Colon (tissue), 2 donors: Measurements from ENCODE around the gene LRMDA.

ENCODE experiments used
- FAIRE-seq: peaks from 2 replicates; lab custom pipeline; 2012; peaks lifted over from hg19 to GRCh38; lab: Jason Lieb, UNC
- donor health status: control.
- donor health status: control.

Gene LRMDA

GRCh38 chr10:76305930-76306615, 874.6 kb downstream of the LRMDA start:
- FAIRE-seq: no peak

DNA sequence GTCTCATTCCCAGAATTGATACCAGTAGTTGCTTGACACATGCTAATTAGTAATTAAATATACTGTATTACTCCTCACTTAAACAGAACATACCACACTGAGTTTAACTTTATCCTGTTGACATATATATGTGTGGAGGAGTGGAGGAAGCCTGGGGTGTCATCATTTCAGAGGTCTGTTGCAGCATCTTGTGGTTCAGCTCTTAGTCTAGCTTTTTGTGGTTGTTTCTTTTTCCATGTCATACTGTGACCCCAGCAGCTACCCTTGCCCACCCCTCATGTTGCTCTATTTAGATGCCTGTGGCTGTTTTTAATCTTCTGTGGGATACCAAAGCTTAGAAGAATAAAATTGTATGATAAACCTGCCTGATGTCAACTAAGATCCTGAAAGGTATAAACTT, 875.4 kb downstream of the LRMDA start:
- no peak for FAIRE-seq

- no peak for FAIRE-seq
These were observed 877.6 kb downstream of the LRMDA start for GRCh38 chr10:76309070-76309469.

DNA sequence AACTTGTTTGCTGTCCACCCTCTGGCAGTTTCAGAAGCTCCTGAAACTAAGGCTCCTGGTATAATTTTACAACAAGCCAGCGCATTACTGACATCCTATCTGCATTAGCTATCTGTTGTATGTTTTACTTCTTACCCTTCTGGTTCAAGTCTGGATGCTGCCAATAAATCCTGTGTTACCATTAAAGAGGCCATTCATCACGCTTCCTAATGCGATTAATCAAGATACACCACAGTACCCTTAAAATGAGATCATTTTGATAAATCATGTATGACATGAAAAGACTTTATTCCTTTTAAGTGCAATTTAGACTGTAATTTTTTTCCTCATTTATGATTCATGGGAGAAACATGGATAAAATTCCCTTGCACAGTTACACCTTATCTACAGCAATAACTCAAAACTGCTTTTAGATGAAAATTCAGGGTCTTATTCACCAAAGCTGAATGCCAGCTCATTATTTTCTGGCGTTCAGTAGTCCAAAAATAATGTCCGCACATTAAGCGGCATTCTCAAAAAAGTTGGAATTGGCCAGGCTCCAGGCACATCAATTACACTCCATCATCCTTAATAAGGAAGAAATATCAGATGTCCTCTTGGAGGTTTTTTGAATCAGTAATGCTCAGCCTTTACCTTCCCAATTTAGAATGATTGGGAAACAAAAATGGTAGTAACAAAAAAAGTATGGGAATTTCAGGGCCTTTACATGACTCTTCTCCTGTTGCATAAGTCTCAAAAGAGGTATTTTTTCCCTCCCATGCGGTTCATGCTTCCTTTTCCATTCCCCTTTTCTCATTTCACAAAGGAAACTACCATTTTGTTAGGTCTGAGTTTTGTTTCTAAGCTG, 878.5 kb downstream of the LRMDA start:
- FAIRE-seq: no peak

DNA sequence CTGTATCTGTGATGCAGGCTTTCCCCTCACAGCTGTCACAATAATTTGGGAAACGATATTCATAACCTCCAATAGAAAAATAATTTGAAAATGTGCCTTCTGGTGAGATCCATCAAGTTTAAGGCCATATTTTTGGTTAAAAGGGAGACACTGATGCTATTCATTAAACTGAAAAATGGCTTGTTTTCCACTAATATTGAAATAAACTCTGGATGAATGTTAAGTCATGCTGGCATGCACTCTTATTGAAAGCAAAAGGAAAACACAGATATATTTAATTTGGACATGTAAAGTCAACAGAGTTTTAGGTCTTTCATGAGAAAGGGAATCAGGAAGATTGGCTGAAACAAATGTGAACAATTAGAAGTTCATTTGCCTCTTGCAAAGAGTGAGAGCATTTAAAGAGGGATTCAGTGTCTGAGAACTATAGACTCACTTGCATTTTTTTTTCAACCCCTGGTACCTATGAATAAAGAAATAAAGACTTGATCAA, 879.2 kb downstream of the LRMDA start:
- FAIRE-seq: no peak

DNA sequence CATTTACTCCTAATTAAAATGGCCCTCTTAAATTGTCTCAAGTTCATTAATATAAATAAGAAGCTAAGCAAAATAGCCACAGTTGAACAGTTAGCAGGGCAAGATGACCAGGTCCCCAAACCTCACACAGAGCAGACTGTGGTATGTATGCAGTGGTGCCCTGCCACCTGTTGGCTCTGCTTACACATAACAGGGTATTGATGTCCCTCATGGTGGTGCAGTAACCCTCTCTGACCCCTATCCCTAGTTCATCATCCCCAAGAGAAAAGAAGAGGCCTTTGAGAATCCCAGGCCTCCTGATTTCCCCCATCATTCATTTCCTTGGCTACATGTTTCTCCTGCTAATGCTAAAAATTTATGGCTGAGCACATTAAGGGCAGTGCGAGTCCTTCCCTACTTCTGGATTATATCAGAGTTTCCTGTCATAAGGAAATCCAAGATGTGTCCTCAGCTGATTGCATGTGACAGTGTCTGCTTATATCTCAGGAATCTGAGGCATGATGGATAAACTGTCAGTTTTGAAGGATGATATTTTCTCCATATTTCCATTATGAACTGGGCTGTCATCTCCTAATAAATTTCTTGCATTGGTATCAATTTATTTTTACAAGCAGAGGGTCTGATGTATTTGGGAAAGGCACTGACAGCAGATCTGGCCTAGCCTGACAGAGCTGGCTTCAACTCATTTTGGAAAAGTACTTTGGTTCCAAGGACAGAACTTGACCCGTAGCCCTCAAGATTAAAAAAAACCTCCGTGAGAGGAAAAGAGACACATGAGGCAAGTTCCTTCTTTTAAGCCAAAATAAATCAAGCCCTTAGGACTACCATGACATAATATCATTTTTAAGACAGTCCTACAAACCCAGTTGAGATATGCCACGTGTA, 880.6 kb downstream of the LRMDA start:
- FAIRE-seq: no peak

DNA sequence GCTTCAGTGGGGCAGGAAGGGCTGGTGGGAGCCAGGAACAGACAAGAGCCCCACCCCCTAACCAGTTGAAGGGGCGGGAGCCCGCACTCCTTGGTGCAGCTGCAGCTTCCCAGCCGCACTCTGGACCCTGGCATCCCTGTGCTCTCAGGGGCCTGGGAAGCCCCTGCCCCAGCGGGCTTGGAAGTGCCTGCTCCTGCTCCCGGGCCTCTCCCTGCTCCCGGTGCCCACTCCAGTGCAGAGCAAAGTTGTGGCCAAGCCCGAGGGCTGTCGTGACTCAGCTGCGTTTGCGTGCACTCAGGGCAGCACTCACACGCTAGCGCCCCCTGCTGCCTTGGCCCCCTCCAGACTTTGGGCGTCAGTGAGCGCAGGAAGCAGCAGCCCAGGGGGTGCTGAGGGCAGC, 883.8 kb downstream of the LRMDA start:
- no peak for FAIRE-seq

- no peak for FAIRE-seq
These were observed 884.8 kb downstream of the LRMDA start for GRCh38 chr10:76316234-76316633.

- no peak for FAIRE-seq
These were observed 885.7 kb downstream of the LRMDA start for GRCh38 chr10:76317078-76317477.

DNA sequence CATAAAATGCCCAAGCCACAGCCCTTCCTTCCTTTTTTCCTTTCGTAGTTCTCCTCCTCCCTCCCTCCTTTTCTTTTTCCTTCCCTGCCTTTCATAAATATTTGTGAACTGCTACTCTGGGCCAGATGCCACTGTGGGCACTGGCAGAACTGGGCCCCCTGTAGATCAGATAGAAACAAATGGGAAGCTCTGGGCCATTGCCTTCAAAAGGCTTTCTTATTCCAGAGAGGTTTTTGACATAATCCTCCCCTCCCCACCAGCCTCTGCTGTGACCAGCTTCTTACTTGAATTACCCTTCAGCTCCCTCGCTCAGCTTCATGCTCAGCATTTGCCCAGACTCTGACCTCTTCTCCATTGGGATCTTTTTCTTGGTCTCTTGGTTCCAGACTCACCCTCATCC, 886.8 kb downstream of the LRMDA start:
- no peak for FAIRE-seq

DNA sequence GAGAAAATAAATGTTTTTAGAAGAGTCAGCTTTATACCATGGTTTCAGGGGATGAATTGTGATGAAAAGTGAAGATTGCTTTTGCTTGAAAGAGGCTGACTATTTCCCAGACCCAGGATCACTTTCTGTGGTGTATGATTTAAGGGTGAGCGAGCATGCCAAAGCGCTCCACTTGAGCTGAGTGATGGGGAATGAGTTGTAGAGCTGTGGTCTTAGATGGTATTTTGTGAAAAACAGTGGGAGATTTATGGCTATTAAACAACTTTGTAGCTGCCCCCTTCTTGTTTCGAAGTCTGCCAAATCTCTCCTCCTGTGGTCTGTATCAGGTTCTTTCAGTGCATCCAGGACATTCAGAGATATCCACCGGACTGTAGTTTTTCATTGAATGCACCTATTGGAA, 888.2 kb downstream of the LRMDA start:
- FAIRE-seq: no peak

DNA sequence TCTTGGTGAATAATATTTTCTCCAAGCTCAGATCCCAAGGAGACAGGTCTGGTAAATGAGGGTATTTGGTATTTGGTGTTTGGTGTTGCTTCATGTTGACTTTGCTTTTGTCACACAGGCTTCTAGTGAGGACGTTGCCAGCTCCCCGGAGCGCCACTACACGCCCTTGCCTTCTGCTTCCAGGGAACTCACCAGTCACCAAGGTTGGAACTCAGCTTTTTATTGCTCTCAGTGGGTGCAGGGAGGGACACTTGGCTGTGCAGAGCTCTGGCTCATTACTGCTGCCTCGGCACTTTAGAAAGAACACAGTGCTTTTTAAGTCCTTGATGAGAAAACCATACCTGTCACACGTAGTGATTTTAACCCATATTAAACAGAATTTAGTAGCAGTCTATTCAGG, 892.9 kb downstream of the LRMDA start:
- no peak for FAIRE-seq

- FAIRE-seq: no peak
These were observed 896.0 kb downstream of the LRMDA start for GRCh38 chr10:76327441-76327840.

DNA sequence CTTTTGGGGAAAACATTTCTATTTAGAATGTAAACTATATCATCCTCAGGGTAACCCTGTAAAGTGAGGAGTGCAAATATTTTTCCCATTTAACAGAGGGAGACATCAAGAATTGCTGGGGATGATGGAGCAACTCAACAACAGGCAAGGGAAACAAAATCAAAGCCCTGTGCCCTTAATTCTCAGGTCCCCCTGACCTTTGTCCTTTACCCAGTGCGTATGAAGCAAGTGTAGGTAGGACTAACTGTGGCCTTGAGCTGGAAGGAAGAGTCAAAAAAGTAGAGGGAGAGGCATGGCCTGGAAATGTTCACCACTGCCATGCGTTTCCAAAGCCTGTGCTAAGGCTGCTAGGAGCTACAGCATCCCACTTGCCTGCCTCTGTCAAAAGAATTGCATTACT, 896.9 kb downstream of the LRMDA start:
- no peak for FAIRE-seq

- no peak for FAIRE-seq
These were observed 898.6 kb downstream of the LRMDA start for GRCh38 chr10:76329891-76330575.

- FAIRE-seq: no peak
These were observed 900.3 kb downstream of the LRMDA start for GRCh38 chr10:76331742-76332141.

GRCh38 chr10:76333326-76333725, 901.9 kb downstream of the LRMDA start:
- no peak for FAIRE-seq

GRCh38 chr10:76333796-76334195, 902.4 kb downstream of the LRMDA start:
- no peak for FAIRE-seq

DNA sequence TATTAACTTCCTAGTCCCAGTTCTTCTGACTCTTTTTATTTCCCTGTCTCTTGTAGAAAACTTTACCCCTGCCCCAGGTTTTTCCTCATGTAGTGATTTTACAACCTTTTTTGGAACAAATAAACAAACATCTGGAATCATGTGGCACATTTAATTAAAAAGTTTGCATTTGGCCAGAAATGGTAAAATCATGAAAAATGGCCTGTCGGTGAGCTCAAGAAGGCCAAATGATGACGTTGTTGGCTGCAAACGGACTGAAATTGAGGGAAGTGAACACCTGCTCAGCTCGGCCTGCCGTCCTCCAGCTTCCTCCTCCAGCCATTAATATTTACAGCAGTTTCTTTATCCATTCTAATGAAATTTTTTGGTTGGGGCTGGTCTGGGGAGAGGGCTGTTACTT, 902.8 kb downstream of the LRMDA start:
- FAIRE-seq: no peak

DNA sequence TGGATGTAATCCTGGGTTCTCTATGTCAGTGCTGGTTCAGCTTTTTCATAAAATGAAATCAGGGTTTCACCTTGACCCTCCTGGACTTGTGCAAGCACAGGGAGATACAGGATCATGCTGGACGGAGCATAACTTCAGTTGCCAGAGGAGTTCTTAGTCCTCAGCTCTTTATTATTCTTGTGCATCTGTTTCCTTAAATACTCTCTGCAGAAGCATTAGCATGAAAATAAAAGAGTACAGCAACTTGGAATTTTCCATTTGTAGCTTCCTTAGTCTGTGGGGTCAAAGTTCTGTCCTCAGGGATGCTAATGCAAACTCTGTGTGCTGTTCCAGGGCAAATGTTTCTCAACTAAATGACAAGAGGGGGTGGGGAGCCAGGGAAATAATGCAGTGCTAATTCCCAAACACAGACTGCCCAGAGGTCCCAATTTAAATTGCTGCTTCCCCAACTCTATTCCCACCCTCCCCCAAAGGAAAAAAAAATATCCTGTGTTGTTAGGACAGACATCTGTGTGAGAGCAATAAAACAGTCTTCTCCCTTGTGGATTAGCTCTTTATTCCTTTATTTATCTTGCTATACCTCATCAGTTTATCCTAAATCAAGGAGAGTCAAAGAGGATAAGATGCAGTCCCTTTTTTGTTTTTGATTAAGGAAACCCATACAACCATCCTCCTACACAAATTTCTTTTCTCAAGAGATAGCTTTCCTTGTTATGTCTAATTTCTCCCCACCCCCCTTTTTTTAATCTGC, 905.0 kb downstream of the LRMDA start:
- FAIRE-seq: no peak

GRCh38 chr10:76337641-76338040, 906.2 kb downstream of the LRMDA start:
- no peak for FAIRE-seq
